Subcutaneous adipose tissue (tissue), 4 donors: ENCODE measurements around the gene RUFY1. TPM values are rescaled to one million over a fixed set of nuclear protein-coding genes. Genes with fewer than 3 reads are reported as not detected.

Experiments used
- CTCF ChIP-seq: fragments of 450-650 bp; IDR thresholded peaks from one replicate; pipeline ENCODE4 v1.5.1; 2016; ENCODE audit warnings: low read depth, mild to moderate bottlenecking, control low read depth, antibody characterized with exemption, moderate library complexity
- small RNA-seq: library from RNA; depleted of rRNA; stranded (forward); fragments of <200 nt; gene quantifications from one replicate; pipeline ENCODE3, GENCODE V24; 2016
- total RNA-seq, 4 donors: library from RNA; depleted of rRNA; stranded (reverse); fragments of >200 nt; gene quantifications; one replicate each; pipeline ENCODE4 v1.1.0, GENCODE V29; 2016

Gene RUFY1
- total RNA-seq, 4 donors from 2014 or later: 42.2 to 63.0 (median 55.8) TPM

- no peak for TF ChIP-seq CTCF
Measured at GRCh38 chr5:179624841-179625271, 74.5 kb downstream of the RUFY1 start.

DNA sequence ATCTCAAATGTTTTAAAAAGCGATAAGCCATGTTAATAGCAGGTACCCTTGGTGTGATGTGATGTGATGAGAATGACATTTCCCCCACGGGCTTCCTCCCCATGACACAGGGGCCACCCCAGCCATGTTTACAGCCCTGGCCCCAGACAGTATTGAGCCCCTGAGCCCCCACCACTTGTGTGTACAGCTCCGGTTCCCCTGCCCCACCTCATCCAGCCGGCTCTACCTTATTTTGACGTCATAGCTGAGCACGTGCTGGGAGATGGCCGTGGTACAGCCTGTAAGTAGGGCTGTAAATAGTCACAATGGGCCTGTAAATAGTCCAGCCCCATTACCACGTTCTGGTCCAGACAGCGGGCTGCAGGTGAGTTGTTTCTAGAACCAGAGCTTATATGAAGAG lies 98.1 kb downstream of the RUFY1 start:
- no peak for TF ChIP-seq CTCF

Small RNA genes lying within 50 kb of the gene (small RNA-seq; reads per million reads assigned to genes)
- gene AC136628.3 (not detected), gene RF00017 (not detected)

Other genes with a start within 250 kb of the RUFY1 start
- 10 to 100 TPM; 26.7 to 56.5 (median 46.6) TPM for gene ADAMTS2, start 205.1 kb upstream of the RUFY1 start, total RNA-seq
- gene HNRNPH1, start 73.1 kb downstream of the RUFY1 start, total RNA-seq: 100 to 1,000 TPM; 447 to 493 (median 473) TPM
- not detected for gene CBY3, start 130.5 kb downstream of the RUFY1 start, total RNA-seq
- 100 to 1,000 TPM; 304 to 430 (median 379) TPM for gene CANX, start 148.4 kb downstream of the RUFY1 start, total RNA-seq
- gene MAML1, start 182.3 kb downstream of the RUFY1 start, total RNA-seq: 10 to 100 TPM; 16.0 to 22.4 (median 18.6) TPM
- 1 to 10 TPM in 3 of 4 donors, not detected in 1; 2.7 to 8.8 (median 7.0) TPM for gene LTC4S, start 243.4 kb downstream of the RUFY1 start, total RNA-seq